Measurements from ENCODE around the gene CD274.

GRCh38 chr9:5441043-5441442 lies 9.3 kb upstream of the CD274 start:
- TF ChIP-seq, protein P1, sequence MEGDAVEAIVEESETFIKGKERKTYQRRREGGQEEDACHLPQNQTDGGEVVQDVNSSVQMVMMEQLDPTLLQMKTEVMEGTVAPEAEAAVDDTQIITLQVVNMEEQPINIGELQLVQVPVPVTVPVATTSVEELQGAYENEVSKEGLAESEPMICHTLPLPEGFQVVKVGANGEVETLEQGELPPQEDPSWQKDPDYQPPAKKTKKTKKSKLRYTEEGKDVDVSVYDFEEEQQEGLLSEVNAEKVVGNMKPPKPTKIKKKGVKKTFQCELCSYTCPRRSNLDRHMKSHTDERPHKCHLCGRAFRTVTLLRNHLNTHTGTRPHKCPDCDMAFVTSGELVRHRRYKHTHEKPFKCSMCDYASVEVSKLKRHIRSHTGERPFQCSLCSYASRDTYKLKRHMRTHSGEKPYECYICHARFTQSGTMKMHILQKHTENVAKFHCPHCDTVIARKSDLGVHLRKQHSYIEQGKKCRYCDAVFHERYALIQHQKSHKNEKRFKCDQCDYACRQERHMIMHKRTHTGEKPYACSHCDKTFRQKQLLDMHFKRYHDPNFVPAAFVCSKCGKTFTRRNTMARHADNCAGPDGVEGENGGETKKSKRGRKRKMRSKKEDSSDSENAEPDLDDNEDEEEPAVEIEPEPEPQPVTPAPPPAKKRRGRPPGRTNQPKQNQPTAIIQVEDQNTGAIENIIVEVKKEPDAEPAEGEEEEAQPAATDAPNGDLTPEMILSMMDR (IDR thresholded peaks at IDR 0.05), result no peak
- TF ChIP-seq EP300 (IDR thresholded peaks at IDR 0.05) (no peak), POLR2A (IDR thresholded peaks at IDR 0.05) (no peak)
